Immature natural killer cell (primary cell): Measurements from ENCODE around the gene CDH13. TPM values are rescaled to one million over a fixed set of nuclear protein-coding genes. Genes with fewer than 3 reads are reported as not detected.

ENCODE experiments used
- DNase-seq, 3 donors: peaks; one replicate each; pipeline ENCODE4 v3.0.0; 2022; ENCODE audit warnings: mixed read lengths in 1 of 3
- H3K27ac Mint-ChIP-seq, 6 donors: one replicate each; pipeline ENCODE4 v1.8.0; 2020; ENCODE audit warnings: mixed read lengths in 6 of 6, mild to moderate bottlenecking in 5 of 6, inconsistent platforms in 4 of 6, moderate library complexity in 3 of 6
- H3K27me3 Mint-ChIP-seq, 3 donors: one replicate each; pipeline ENCODE4 v1.8.0; 2020 to 2021; ENCODE audit warnings: low read depth in 3 of 3, mild to moderate bottlenecking in 3 of 3, mixed read lengths in 3 of 3, moderate library complexity in 3 of 3, inconsistent platforms in 1 of 3
- H3K36me3 Mint-ChIP-seq, 3 donors: one replicate each; pipeline ENCODE4 v1.8.0; 2020; ENCODE audit warnings: mixed read lengths in 3 of 3, inconsistent platforms in 2 of 3, mild to moderate bottlenecking in 2 of 3
- H3K4me1 Mint-ChIP-seq, 2 donors: one replicate each; pipeline ENCODE4 v1.8.0; 2020; ENCODE audit warnings: inconsistent platforms in 2 of 2, mild to moderate bottlenecking in 2 of 2, mixed read lengths in 2 of 2, moderate library complexity in 1 of 2
- H3K4me3 Mint-ChIP-seq, 5 donors: one replicate each; pipeline ENCODE4 v1.8.0; 2020; ENCODE audit warnings: mild to moderate bottlenecking in 5 of 5, mixed read lengths in 5 of 5, inconsistent platforms in 3 of 5, moderate library complexity in 3 of 5
- H3K9me3 Mint-ChIP-seq, 6 donors: one replicate each; pipeline ENCODE4 v1.8.0; 2020; ENCODE audit warnings: mild to moderate bottlenecking in 6 of 6, mixed read lengths in 6 of 6, inconsistent platforms in 4 of 6, moderate library complexity in 3 of 6
- polyA plus RNA-seq, 3 donors: library from polyadenylated mRNA; unstranded; fragments of 300-500 nt; fragmentation: Illumina TruSeq; gene quantifications; one replicate each; pipeline ENCODE4 v1.2.3, GENCODE V29; 2021

Gene CDH13
- polyA plus RNA-seq, 3 donors from 2014 or later: not detected

- DNase-seq: no peak
- Mint-ChIP-seq H3K27ac (no peak overlapping the region), H3K27me3 (peaks cover 0 to 6% (median 0%) of the 10 kb centered on the region in 3 donors), H3K9me3 (peaks cover 0 to 4% (median 0%) of the 10 kb centered on the region in 6 donors), H3K36me3 (no peaks in the 10 kb centered on the region), H3K4me3 (no peak overlapping the region), H3K4me1 (no peaks in the 10 kb centered on the region)
Observed at GRCh38 chr16:83420206-83420760, 793.5 kb downstream of the CDH13 start.

GRCh38 chr16:83433201-83433600 is 806.4 kb downstream of the CDH13 start:
- DNase-seq: no peak
- H3K27me3 Mint-ChIP-seq: peaks cover 0 to 12% (median 4%) of the 10 kb centered on the region in 3 donors
- no peak overlapping the region for H3K4me3 Mint-ChIP-seq
- H3K36me3 Mint-ChIP-seq: no peaks in the 10 kb centered on the region
- no peak overlapping the region for H3K27ac Mint-ChIP-seq
- H3K4me1 Mint-ChIP-seq: no peaks in the 10 kb centered on the region
- H3K9me3 Mint-ChIP-seq: peaks cover 0 to 2% (median 0%) of the 10 kb centered on the region in 6 donors

- no peaks in the 10 kb centered on the region for H3K4me1 Mint-ChIP-seq
- no peaks in the 10 kb centered on the region for H3K36me3 Mint-ChIP-seq
- no peak overlapping the region for H3K4me3 Mint-ChIP-seq
- peaks cover 0 to 6% (median 2%) of the 10 kb centered on the region in 3 donors for H3K27me3 Mint-ChIP-seq
- no peak for DNase-seq
- no peak overlapping the region for H3K27ac Mint-ChIP-seq
- H3K9me3 Mint-ChIP-seq: peaks cover 0 to 2% (median 0%) of the 10 kb centered on the region in 6 donors
Observed at GRCh38 chr16:83437036-83437435, 810.3 kb downstream of the CDH13 start.

GRCh38 chr16:83438326-83438725 is 811.6 kb downstream of the CDH13 start:
- Mint-ChIP-seq H3K27me3 (peaks cover 1 to 6% (median 2%) of the 10 kb centered on the region in 3 donors), H3K9me3 (no peaks in the 10 kb centered on the region), H3K4me3 (no peak overlapping the region), H3K4me1 (no peaks in the 10 kb centered on the region), H3K27ac (no peak overlapping the region), H3K36me3 (no peaks in the 10 kb centered on the region)
- no peak for DNase-seq

- H3K4me3 Mint-ChIP-seq: no peak overlapping the region
- no peaks in the 10 kb centered on the region for H3K36me3 Mint-ChIP-seq
- no peaks in the 10 kb centered on the region for H3K4me1 Mint-ChIP-seq
- H3K27ac Mint-ChIP-seq: no peak overlapping the region
- DNase-seq: no peak
- no peaks in the 10 kb centered on the region for H3K9me3 Mint-ChIP-seq
- peaks cover 0 to 5% (median 1%) of the 10 kb centered on the region in 3 donors for H3K27me3 Mint-ChIP-seq
Observed at GRCh38 chr16:83439412-83439811, 812.6 kb downstream of the CDH13 start.

GRCh38 chr16:83441517-83441916 is 814.7 kb downstream of the CDH13 start:
- DNase-seq: no peak
- Mint-ChIP-seq H3K27me3 (peaks cover 0 to 1% (median 0%) of the 10 kb centered on the region in 3 donors), H3K4me3 (no peak overlapping the region), H3K36me3 (no peaks in the 10 kb centered on the region), H3K9me3 (no peaks in the 10 kb centered on the region), H3K4me1 (no peaks in the 10 kb centered on the region), H3K27ac (no peak overlapping the region)

- no peaks in the 10 kb centered on the region for H3K36me3 Mint-ChIP-seq
- no peak overlapping the region for H3K27ac Mint-ChIP-seq
- H3K4me3 Mint-ChIP-seq: no peak overlapping the region
- H3K27me3 Mint-ChIP-seq: peaks cover 0 to 2% (median 1%) of the 10 kb centered on the region in 3 donors
- H3K4me1 Mint-ChIP-seq: no peaks in the 10 kb centered on the region
- no peak for DNase-seq
- no peaks in the 10 kb centered on the region for H3K9me3 Mint-ChIP-seq
Observed at GRCh38 chr16:83443972-83444371, 817.2 kb downstream of the CDH13 start.

GRCh38 chr16:83447560-83447959 is 820.8 kb downstream of the CDH13 start:
- Mint-ChIP-seq H3K27ac (no peak overlapping the region), H3K36me3 (no peaks in the 10 kb centered on the region), H3K27me3 (peaks cover 0 to 3% (median 1%) of the 10 kb centered on the region in 3 donors), H3K9me3 (no peaks in the 10 kb centered on the region), H3K4me1 (no peaks in the 10 kb centered on the region), H3K4me3 (no peak overlapping the region)
- DNase-seq: no peak

GRCh38 chr16:83449861-83450260 is 823.1 kb downstream of the CDH13 start:
- H3K27ac Mint-ChIP-seq: no peak overlapping the region
- H3K4me3 Mint-ChIP-seq: no peak overlapping the region

GRCh38 chr16:83453977-83454376 is 827.2 kb downstream of the CDH13 start:
- no peak for DNase-seq
- no peak overlapping the region for H3K4me3 Mint-ChIP-seq
- H3K9me3 Mint-ChIP-seq: no peaks in the 10 kb centered on the region
- no peak overlapping the region for H3K27ac Mint-ChIP-seq
- H3K4me1 Mint-ChIP-seq: no peaks in the 10 kb centered on the region
- peaks cover 0 to 4% (median 2%) of the 10 kb centered on the region in 3 donors for H3K27me3 Mint-ChIP-seq
- H3K36me3 Mint-ChIP-seq: no peaks in the 10 kb centered on the region

More at GRCh38 chr16:83449861-83450260, 823.1 kb downstream of the CDH13 start:
- no peaks in the 10 kb centered on the region for H3K9me3 Mint-ChIP-seq
- DNase-seq: no peak
- H3K27me3 Mint-ChIP-seq: peaks cover 0 to 4% (median 4%) of the 10 kb centered on the region in 3 donors
- H3K36me3 Mint-ChIP-seq: no peaks in the 10 kb centered on the region
- H3K4me1 Mint-ChIP-seq: no peaks in the 10 kb centered on the region

GRCh38 chr16:83455716-83456115 is 828.9 kb downstream of the CDH13 start:
- Mint-ChIP-seq H3K27me3 (peaks cover 0 to 4% (median 2%) of the 10 kb centered on the region in 3 donors), H3K9me3 (no peaks in the 10 kb centered on the region), H3K27ac (no peak overlapping the region), H3K4me3 (no peak overlapping the region), H3K36me3 (no peaks in the 10 kb centered on the region), H3K4me1 (no peaks in the 10 kb centered on the region)
- no peak for DNase-seq

GRCh38 chr16:83456934-83457333 is 830.2 kb downstream of the CDH13 start:
- no peak overlapping the region for H3K27ac Mint-ChIP-seq
- no peaks in the 10 kb centered on the region for H3K9me3 Mint-ChIP-seq
- DNase-seq: no peak
- H3K4me1 Mint-ChIP-seq: no peaks in the 10 kb centered on the region
- peaks cover 0 to 4% (median 2%) of the 10 kb centered on the region in 3 donors for H3K27me3 Mint-ChIP-seq
- H3K36me3 Mint-ChIP-seq: no peaks in the 10 kb centered on the region
- no peak overlapping the region for H3K4me3 Mint-ChIP-seq

GRCh38 chr16:83458612-83459011 is 831.8 kb downstream of the CDH13 start:
- H3K4me3 Mint-ChIP-seq: no peak overlapping the region
- no peaks in the 10 kb centered on the region for H3K36me3 Mint-ChIP-seq
- no peaks in the 10 kb centered on the region for H3K9me3 Mint-ChIP-seq
- H3K4me1 Mint-ChIP-seq: no peaks in the 10 kb centered on the region
- H3K27me3 Mint-ChIP-seq: no peaks in the 10 kb centered on the region
- DNase-seq: no peak
- no peak overlapping the region for H3K27ac Mint-ChIP-seq

- Mint-ChIP-seq H3K4me3 (no peak overlapping the region), H3K4me1 (no peaks in the 10 kb centered on the region), H3K36me3 (no peaks in the 10 kb centered on the region), H3K27me3 (peaks cover 0 to 1% (median 1%) of the 10 kb centered on the region in 3 donors), H3K27ac (no peak overlapping the region), H3K9me3 (no peaks in the 10 kb centered on the region)
- no peak for DNase-seq
Observed at GRCh38 chr16:83464991-83465390, 838.2 kb downstream of the CDH13 start.

GRCh38 chr16:83470416-83470815 is 843.6 kb downstream of the CDH13 start:
- peaks cover 0 to 3% (median 1%) of the 10 kb centered on the region in 3 donors for H3K27me3 Mint-ChIP-seq
- no peaks in the 10 kb centered on the region for H3K9me3 Mint-ChIP-seq
- H3K27ac Mint-ChIP-seq: no peak overlapping the region
- no peak for DNase-seq
- H3K36me3 Mint-ChIP-seq: no peaks in the 10 kb centered on the region
- no peaks in the 10 kb centered on the region for H3K4me1 Mint-ChIP-seq
- no peak overlapping the region for H3K4me3 Mint-ChIP-seq
